RWPE2 (cell line): ENCODE measurements around the gene METTL23.

Experiments used
- ATAC-seq: fragments of 200-7000 bp; cut with Tn5 transposase; 3 replicates; pipeline ENCODE4 v1.9.1; 2021; ENCODE audit warnings: low read depth
- DNase-seq: peaks from one replicate; pipeline ENCODE4 v3.0.0-alpha.2; 2020; ENCODE audit warnings: low spot score
- H3K27ac ChIP-seq: fragments of 450-650 bp; 2 replicates; pipeline ENCODE4 v1.5.1; 2017; ENCODE audit warnings: mild to moderate bottlenecking; ENCODE audit not compliant: poor library complexity, severe bottlenecking
- H3K27me3 ChIP-seq: fragments of 250-450 bp; sonication (Bioruptor Pico); 2 replicates; pipeline ENCODE4 v1.5.1; 2021; ENCODE audit warnings: mild to moderate bottlenecking, moderate library complexity; ENCODE audit not compliant: insufficient read depth, poor library complexity, severe bottlenecking
- H3K36me3 ChIP-seq: fragments of 250-450 bp; sonication (Bioruptor Pico); 2 replicates; pipeline ENCODE4 v1.5.1; 2020; ENCODE audit warnings: low read depth, mild to moderate bottlenecking, moderate library complexity
- H3K4me1 ChIP-seq: fragments of 250-450 bp; sonication (Bioruptor Pico); 2 replicates; pipeline ENCODE4 v1.5.1; 2021; ENCODE audit warnings: mild to moderate bottlenecking, moderate library complexity; ENCODE audit not compliant: insufficient read depth, poor library complexity, severe bottlenecking
- H3K4me3 ChIP-seq: fragments of 250-450 bp; sonication (Bioruptor Pico); 2 replicates; pipeline ENCODE4 v1.5.1; 2021; ENCODE audit warnings: mild to moderate bottlenecking, moderate library complexity; ENCODE audit not compliant: severe bottlenecking
- H3K9me3 ChIP-seq: fragments of 250-450 bp; sonication (Bioruptor Pico); 2 replicates; pipeline ENCODE4 v1.5.1; 2021; ENCODE audit warnings: mild to moderate bottlenecking, moderate library complexity; ENCODE audit not compliant: severe bottlenecking
- TF ChIP-seq, protein P1 (sequence below): fragments of 450-650 bp; IDR thresholded peaks from one replicate; pipeline ENCODE4 v1.5.1; 2017; ENCODE audit warnings: mild to moderate bottlenecking, moderate library complexity; ENCODE audit not compliant: poor library complexity, severe bottlenecking

Gene METTL23

DNA sequence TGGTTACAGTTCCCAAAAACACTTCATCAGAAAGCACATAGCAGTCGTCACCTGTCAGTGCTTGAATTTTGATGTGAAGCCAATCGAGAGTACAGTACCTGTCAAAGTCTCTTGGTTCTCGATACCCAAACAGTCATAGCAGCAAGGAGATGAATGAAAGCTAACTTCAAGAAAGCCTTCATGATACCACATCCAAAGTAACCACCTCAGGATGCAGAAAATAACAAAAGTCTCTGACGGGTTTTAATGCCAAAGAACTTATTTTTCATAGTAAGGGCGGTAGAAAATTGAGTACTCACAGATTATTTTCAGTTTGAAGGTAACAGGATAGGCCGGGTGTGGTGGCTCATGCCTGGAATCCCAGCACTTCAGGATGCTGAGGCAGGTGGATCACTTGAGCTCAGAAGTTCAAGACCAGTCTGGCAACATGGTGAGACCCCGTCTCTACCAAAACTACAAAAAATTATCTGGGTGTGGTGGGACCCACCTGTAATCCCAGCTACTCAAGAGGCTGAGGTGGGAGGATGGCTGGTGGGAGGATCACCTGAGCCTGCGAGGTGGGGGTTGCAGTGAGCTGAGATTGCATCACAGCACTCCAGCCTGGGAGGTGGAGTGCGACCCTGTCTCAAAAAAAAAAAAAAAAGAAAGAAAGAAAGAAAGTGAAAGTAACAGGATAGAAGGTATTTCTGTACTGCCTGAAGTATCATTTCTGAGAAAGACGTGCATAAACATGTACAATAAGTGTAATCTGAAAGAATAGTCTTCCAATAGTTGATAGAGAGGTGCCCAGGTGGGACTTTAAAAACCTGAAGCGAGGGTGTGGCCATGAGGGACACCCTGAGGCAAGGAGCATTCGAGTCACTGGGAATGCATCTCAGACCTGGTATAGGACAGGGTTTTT lies 26.7 kb downstream of the METTL23 start:
- Histone ChIP-seq H3K4me1 (peaks cover 4% of the 10 kb centered on the region), H3K36me3 (peaks cover 26% of the 10 kb centered on the region), H3K9me3 (no peaks in the 10 kb centered on the region), H3K27me3 (no peaks in the 10 kb centered on the region), H3K4me3 (no peak overlapping the region), H3K27ac (no peak overlapping the region)
- DNase-seq (no peak), ATAC-seq (peak; percentile 29; the same call in 1 of the 3 replicates)
- TF ChIP-seq, protein P1, sequence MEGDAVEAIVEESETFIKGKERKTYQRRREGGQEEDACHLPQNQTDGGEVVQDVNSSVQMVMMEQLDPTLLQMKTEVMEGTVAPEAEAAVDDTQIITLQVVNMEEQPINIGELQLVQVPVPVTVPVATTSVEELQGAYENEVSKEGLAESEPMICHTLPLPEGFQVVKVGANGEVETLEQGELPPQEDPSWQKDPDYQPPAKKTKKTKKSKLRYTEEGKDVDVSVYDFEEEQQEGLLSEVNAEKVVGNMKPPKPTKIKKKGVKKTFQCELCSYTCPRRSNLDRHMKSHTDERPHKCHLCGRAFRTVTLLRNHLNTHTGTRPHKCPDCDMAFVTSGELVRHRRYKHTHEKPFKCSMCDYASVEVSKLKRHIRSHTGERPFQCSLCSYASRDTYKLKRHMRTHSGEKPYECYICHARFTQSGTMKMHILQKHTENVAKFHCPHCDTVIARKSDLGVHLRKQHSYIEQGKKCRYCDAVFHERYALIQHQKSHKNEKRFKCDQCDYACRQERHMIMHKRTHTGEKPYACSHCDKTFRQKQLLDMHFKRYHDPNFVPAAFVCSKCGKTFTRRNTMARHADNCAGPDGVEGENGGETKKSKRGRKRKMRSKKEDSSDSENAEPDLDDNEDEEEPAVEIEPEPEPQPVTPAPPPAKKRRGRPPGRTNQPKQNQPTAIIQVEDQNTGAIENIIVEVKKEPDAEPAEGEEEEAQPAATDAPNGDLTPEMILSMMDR: no peak

DNA sequence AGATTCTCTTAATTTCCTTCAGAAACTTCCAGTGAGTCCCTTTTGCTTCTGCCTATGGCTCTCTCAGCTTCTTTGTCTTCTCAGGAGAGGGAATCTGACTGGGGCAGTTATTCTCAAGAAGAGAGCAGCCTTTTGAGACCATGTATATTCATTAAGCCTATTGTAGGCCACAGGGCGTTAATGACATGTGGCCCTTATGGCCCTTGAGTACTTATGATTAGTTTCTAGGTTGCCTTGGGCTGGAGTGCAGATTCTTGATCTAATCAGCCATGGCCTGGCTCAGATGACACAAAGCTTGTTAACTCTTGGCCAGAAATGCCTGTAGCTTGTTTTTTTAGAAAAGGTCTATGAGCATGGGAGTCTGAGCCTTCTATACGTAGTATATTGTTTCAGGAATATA lies 28.6 kb downstream of the METTL23 start:
- Histone ChIP-seq H3K27me3 (no peaks in the 10 kb centered on the region), H3K9me3 (no peaks in the 10 kb centered on the region), H3K27ac (no peak overlapping the region), H3K4me3 (no peak overlapping the region), H3K4me1 (peaks cover 4% of the 10 kb centered on the region), H3K36me3 (peaks cover 26% of the 10 kb centered on the region)
- no peak for ATAC-seq
- TF ChIP-seq, protein P1: no peak
- no peak for DNase-seq

DNA sequence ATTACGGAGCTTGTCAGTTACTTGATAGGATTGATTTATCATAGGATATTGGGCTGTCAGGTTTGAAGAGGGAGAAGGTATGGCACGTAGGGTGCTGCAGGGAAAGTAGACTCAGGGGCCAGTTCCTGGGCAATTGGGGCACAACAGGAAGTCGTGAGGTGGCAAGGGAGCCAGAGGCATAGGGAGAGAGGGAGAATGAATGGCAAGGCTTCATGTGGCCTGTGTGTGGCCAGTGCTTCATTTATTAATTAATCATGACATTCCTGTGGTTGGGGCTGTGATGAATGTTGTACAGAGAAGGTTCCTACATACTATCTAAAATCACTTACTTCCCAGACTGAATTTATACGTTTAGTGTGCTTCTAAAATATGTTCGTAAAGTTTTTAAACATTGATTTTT lies 30.6 kb downstream of the METTL23 start:
- ATAC-seq (no peak; the same call in 2 of the 3 replicates), DNase-seq (no peak)
- Histone ChIP-seq H3K4me1 (peaks cover 4% of the 10 kb centered on the region), H3K36me3 (peaks cover 26% of the 10 kb centered on the region), H3K27me3 (no peaks in the 10 kb centered on the region), H3K9me3 (no peaks in the 10 kb centered on the region), H3K27ac (no peak overlapping the region), H3K4me3 (no peak overlapping the region)
- TF ChIP-seq, protein P1: no peak

DNA sequence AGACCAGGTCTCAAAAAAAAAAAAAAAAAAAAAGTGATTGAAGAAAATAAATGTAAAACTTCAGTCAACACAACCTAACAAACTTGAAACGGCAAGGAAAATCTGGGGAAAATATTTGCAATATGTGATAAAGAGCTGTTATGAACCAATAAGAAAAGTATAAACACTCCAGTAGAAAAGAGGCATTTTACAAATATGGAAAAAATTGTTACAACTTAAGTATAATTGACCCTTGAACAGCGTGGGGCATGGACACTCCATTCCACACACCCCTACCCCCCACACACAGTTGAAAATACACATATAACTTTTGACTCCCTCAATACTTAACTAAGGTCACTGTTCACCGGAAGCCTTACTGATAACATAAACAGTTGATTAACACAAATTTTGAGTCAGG lies 31.9 kb downstream of the METTL23 start:
- no peak overlapping the region for H3K27ac ChIP-seq
- H3K4me3 ChIP-seq: no peak overlapping the region
- DNase-seq: no peak
- no peaks in the 10 kb centered on the region for H3K9me3 ChIP-seq
- H3K27me3 ChIP-seq: no peaks in the 10 kb centered on the region
- no peaks in the 10 kb centered on the region for H3K4me1 ChIP-seq
- peaks cover 26% of the 10 kb centered on the region for H3K36me3 ChIP-seq
- TF ChIP-seq, protein P1: no peak
- no peak for ATAC-seq
